ENCODE data around the gene EFNB2. TPM values are rescaled to one million over a fixed set of nuclear protein-coding genes. Genes with fewer than 3 reads are reported as not detected.
A peak's percentile ranks its signal among the peaks of the same experiment; 100 is the strongest.

EFNB2 gene
- total and polyA plus RNA-seq, 2 donors: 13.8 to 17.1 TPM

DNA sequence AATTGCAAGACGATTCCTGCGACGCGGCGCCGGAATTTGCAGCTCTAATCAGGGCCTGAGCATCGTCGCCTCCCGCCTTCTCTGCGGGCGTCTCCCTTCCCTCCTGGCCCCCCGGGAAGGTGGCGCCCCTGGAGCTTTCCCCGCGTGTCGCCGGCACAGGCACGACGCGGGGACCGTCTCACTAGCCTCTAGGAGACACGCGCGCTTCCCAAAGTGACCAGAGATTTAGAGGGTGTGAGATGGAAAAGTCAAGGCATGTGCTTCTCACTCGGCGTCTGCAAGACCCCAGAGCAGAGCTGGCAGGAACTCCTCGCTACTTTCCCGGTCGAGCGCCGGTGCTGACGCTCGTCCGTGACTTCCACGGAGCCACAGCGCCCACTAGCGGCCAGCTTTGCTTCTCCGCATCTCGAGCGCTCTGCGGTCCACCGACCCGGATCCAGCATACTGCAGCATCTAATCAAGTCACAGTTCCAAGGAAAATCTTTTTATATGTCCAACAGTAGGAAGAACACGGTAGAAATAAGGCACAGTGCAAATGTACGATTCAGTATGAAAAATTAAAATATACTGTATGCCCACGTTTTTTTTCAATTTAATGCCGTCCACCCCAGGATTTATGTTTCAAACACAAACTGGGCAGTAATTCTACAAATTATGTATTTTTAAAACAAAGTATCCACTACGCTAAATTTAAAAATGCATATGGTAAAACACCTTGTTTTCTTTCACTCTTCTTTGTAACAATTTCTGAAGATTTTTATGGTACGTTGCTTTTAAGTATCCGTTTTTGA lies 977 bp upstream of the EFNB2 start:
- 5% methylated on average over 50 of the region's 50 CpGs for WGBS
- Histone ChIP-seq H3K9me3 (ENCODE audit: control insufficient read depth in 2 of 2, insufficient read depth in 1 of 2, low read length in 1 of 2) (no peaks in the 10 kb centered on the region), H3K4me3 (ENCODE audit: low read length in 2 of 2) (peak overlapping the region; percentile 58 to 81), H3K27ac (ENCODE audit: low read depth in 1 of 2, low read length in 1 of 2) (peak overlapping the region; percentile 67 to 79), H3K36me3 (ENCODE audit: control insufficient read depth in 2 of 2, insufficient read depth in 2 of 2, low read length in 1 of 2) (peaks cover 0 to 8% of the 10 kb centered on the region in 2 donors), H3K27me3 (ENCODE audit: control insufficient read depth in 2 of 2, insufficient read depth in 1 of 2, low read length in 1 of 2) (peaks cover 28 to 33% of the 10 kb centered on the region in 2 donors), H3K4me1 (ENCODE audit: control insufficient read depth in 2 of 2, insufficient read depth in 2 of 2, low read length in 2 of 2) (peaks cover 11 to 24% of the 10 kb centered on the region in 2 donors)
- DNase-seq (ENCODE audit: low read depth in 6 of 9, low spot score in 9 of 9): peak; percentile 81 to 96 (median 89)

DNA sequence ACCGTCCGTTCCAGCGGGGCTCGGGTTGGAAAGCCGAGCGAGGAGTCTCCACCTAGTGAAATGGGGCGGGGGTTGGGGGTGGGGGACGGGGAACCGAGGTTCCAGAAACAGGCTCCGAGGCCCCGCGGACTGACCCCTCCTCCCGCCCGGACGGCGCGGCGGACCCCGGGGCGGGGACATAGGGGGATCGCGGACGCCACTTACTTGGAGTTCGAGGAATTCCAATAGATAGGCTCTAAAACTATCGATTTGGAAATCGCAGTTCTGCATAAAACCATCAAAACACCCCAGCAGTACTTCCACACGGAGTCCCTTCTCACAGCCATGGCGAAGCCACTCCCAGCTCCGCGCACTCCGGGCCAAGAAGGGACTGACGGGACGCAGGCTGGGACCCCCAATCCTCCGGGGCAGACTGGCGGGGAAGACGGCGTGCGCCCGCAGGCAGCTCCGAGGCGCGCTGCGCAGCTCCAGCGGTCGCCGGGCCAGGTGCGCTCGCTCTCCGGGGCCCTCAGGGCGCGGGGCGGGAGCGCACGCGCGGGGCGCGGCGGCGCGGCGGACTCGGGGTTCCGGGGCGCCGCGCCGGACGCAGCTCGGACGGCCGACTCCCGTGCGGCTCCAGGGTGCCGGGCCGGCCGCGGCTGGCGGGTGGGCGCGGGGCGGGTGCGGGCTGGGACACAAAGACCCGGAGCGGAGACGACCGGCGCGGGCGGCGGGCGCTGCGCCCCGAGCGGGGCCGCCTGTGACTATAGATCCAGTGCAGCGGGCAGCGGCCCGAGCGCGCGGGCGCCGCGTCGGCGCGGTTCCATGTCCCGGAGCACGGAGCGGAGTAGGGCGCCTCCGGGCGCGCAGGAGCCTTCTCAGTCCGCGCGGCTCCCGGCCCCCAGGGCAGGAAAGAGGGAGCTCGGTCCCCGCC lies 567 bp downstream of the EFNB2 start:
- H3K27me3 ChIP-seq (ENCODE audit: control insufficient read depth in 2 of 2, insufficient read depth in 1 of 2, low read length in 1 of 2): peaks cover 33 to 49% of the 10 kb centered on the region in 2 donors
- H3K9me3 ChIP-seq (ENCODE audit: control insufficient read depth in 2 of 2, insufficient read depth in 1 of 2, low read length in 1 of 2): no peaks in the 10 kb centered on the region
- peak overlapping the region; percentile 61 to 81 for H3K4me3 ChIP-seq (ENCODE audit: low read length in 2 of 2)
- peak overlapping the region; percentile 52 to 56 for H3K27ac ChIP-seq (ENCODE audit: low read depth in 1 of 2, low read length in 1 of 2)
- peaks cover 11 to 24% of the 10 kb centered on the region in 2 donors for H3K4me1 ChIP-seq (ENCODE audit: control insufficient read depth in 2 of 2, insufficient read depth in 2 of 2, low read length in 2 of 2)
- no peaks in the 10 kb centered on the region for H3K36me3 ChIP-seq (ENCODE audit: control insufficient read depth in 2 of 2, insufficient read depth in 2 of 2, low read length in 1 of 2)
- peak in 4 of 9 donors; percentile 10 to 45 (median 38) for DNase-seq (ENCODE audit: low read depth in 6 of 9, low spot score in 9 of 9)
- 1% methylated on average over 121 of the region's 121 CpGs for WGBS

DNA sequence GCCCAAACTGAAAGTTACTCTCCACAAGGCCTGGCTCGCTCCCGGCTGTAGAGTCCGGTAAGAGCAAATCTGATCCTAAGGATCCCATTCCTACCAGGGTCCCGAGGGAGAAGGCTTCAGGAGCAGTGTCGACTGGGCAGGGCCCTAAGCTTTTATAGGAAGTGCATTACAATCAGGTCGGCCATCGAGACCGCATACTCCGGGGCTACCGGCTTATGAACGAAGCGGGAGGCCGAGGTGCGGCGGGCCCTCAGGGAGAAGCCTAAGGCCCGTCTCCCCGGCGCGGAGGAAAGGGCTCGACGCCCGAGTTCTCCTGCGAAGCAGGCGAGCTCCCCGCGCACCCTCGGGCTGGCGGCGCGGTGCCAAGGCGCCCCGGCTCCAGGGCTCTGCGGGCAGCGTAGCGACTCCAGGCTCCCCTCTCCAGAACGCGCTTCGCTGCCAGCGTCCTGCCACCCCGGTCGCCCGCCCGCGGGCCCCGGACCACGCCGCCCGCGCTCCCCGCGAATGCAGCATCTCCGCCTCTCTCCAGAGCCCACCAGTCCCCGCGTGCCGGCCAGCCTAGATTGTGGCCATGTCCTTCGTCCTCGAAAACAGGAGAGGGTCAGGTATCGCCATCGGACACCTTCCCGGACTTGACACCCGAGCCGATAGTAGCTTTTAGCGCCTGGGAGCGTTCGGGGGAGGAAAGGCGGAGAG lies 1.4 kb downstream of the EFNB2 start:
- H3K27me3 ChIP-seq (ENCODE audit: control insufficient read depth in 2 of 2, insufficient read depth in 1 of 2, low read length in 1 of 2): peaks cover 33 to 55% of the 10 kb centered on the region in 2 donors
- peak overlapping the region; percentile 65 to 75 for H3K27ac ChIP-seq (ENCODE audit: low read depth in 1 of 2, low read length in 1 of 2)
- peak in 4 of 9 donors; percentile 20 to 64 (median 52) for DNase-seq (ENCODE audit: low read depth in 6 of 9, low spot score in 9 of 9)
- WGBS: 6% methylated on average over 66 of the region's 66 CpGs
- H3K4me3 ChIP-seq (ENCODE audit: low read length in 2 of 2): peak overlapping the region; percentile 61 to 81
- H3K4me1 ChIP-seq (ENCODE audit: control insufficient read depth in 2 of 2, insufficient read depth in 2 of 2, low read length in 2 of 2): peaks cover 11 to 24% of the 10 kb centered on the region in 2 donors
- no peaks in the 10 kb centered on the region for H3K9me3 ChIP-seq (ENCODE audit: control insufficient read depth in 2 of 2, insufficient read depth in 1 of 2, low read length in 1 of 2)
- no peaks in the 10 kb centered on the region for H3K36me3 ChIP-seq (ENCODE audit: control insufficient read depth in 2 of 2, insufficient read depth in 2 of 2, low read length in 1 of 2)

DNA sequence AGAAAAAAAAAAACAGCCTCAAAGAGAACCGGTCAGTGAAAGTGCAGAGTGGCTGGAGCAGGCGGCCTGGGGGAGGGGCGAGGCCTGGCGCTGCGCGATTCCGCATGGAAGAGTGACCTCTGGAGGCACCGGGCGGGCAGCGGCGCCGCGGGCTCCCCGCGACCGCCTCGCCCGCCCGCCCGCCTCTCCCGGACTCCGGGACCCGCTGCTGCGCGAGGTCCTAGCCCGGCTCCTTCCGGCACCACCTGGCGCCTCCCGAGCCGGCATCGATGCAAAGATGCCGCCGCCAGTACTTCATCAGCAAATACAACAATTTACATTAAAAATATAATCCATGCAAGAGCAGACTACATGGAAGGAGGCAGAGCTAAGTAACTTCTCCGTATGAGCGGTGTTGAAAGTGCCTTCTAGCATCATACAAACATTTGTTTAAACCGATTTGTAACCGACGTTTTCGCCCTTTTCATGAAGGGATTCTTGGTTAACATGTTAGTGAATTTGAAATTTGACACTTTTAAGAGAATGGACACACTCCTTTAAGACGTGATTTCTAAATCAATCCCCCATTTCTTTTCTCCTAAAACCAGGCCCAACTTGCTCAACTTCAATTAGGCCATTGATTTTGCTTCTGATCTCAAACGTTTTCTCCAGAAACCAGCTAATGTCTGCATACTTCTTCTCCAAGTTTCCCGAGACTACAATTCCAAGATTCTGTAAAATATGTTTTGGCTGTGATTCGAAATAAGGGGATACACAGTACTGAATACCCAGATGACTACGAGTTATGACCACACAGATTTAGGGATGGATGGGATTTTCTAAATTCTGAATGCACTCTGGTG lies 2.1 kb downstream of the EFNB2 start:
- H3K4me3 ChIP-seq (ENCODE audit: low read length in 2 of 2): peak overlapping the region; percentile 61 to 81
- peak in 4 of 9 donors; percentile 18 to 61 (median 36) for DNase-seq (ENCODE audit: low read depth in 6 of 9, low spot score in 9 of 9)
- peaks cover 33 to 57% of the 10 kb centered on the region in 2 donors for H3K27me3 ChIP-seq (ENCODE audit: control insufficient read depth in 2 of 2, insufficient read depth in 1 of 2, low read length in 1 of 2)
- no peaks in the 10 kb centered on the region for H3K36me3 ChIP-seq (ENCODE audit: control insufficient read depth in 2 of 2, insufficient read depth in 2 of 2, low read length in 1 of 2)
- peak overlapping the region; percentile 40 to 65 for H3K27ac ChIP-seq (ENCODE audit: low read depth in 1 of 2, low read length in 1 of 2)
- 9% methylated on average over 44 of the region's 44 CpGs for WGBS
- H3K9me3 ChIP-seq (ENCODE audit: control insufficient read depth in 2 of 2, insufficient read depth in 1 of 2, low read length in 1 of 2): no peaks in the 10 kb centered on the region
- peaks cover 11 to 26% of the 10 kb centered on the region in 2 donors for H3K4me1 ChIP-seq (ENCODE audit: control insufficient read depth in 2 of 2, insufficient read depth in 2 of 2, low read length in 2 of 2)

DNA sequence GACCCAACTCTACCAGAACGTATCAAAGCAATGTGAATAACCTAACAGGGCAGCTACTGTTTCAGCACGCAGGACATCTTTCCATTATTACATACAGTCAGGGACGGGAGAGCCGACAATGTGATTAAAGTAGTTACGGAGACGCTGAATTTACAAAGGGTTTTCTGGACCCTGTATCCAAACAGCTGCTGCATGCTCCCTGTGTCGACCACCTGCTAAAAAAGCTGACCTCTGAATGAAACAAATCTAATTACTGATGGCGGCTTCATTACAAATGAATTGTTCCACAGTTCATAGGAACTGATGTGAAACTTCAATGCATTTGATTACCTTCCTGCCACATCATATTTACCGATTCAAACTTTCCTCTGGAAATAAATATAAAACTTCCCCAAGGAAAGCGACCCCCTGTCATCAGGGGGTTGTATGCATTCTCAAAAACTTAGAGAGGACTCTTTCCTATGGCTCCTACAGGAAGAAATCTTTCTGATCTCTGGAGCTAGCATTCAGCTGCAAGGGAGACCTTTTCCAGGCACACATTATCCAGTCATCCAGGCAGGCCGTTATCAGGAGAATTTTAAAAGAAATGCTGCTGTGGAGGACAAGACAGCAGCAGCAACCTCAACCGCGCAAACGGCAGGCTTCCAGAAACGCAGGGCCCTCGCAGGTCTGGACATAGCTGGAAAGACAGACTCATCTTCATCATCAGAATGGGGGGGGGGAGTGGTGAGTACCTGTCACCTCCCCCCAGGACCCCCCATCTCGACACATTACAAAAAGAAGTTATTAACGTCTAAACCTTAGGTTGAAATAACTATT lies 3.1 kb downstream of the EFNB2 start:
- no peaks in the 10 kb centered on the region for H3K9me3 ChIP-seq (ENCODE audit: control insufficient read depth in 2 of 2, insufficient read depth in 1 of 2, low read length in 1 of 2)
- 25% methylated on average over 18 of the region's 18 CpGs for WGBS
- peak overlapping the region; percentile 40 to 81 for H3K4me3 ChIP-seq (ENCODE audit: low read length in 2 of 2)

DNA sequence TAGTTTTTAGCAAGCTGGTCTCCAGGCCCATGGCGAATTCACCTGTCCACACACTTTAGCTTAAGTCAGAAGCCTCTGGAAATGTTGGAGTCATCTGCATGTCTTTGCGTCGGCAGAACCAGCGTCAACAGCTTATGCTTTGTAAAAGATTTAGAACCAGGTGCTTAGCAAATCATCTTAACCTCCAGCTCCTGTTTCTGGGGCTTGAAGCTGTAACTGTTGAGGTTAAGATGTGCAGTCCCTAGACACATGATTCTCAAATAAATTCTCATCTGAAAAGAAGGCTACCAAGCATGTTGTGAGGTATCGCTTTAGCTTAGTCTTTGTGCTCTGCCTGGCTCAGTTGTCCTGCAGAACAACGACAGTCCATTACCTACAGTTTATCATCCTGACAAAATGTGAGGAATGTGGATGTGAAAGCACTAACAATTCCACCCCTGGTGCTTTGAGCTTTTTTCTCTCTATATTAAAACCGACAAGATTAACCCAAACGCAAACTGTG lies 4.4 kb downstream of the EFNB2 start:
- H3K4me1 ChIP-seq (ENCODE audit: control insufficient read depth in 2 of 2, insufficient read depth in 2 of 2, low read length in 2 of 2): peaks cover 11 to 23% of the 10 kb centered on the region in 2 donors
- H3K27me3 ChIP-seq (ENCODE audit: control insufficient read depth in 2 of 2, insufficient read depth in 1 of 2, low read length in 1 of 2): peaks cover 33 to 57% of the 10 kb centered on the region in 2 donors
- no peaks in the 10 kb centered on the region for H3K9me3 ChIP-seq (ENCODE audit: control insufficient read depth in 2 of 2, insufficient read depth in 1 of 2, low read length in 1 of 2)
- no peak for DNase-seq (ENCODE audit: low read depth in 6 of 9, low spot score in 9 of 9)
- H3K4me3 ChIP-seq (ENCODE audit: low read length in 2 of 2): peak overlapping the region in 1 of 2 donors; percentile 19
- H3K27ac ChIP-seq (ENCODE audit: low read depth in 1 of 2, low read length in 1 of 2): peak overlapping the region in 1 of 2 donors; percentile 65
- H3K36me3 ChIP-seq (ENCODE audit: control insufficient read depth in 2 of 2, insufficient read depth in 2 of 2, low read length in 1 of 2): no peaks in the 10 kb centered on the region
- WGBS: 90% methylated on average over 8 of the region's 8 CpGs

More for the DNA sequence above, 3.1 kb downstream of the EFNB2 start:
- DNase-seq (ENCODE audit: low read depth in 6 of 9, low spot score in 9 of 9): no peak
- H3K27me3 ChIP-seq (ENCODE audit: control insufficient read depth in 2 of 2, insufficient read depth in 1 of 2, low read length in 1 of 2): peaks cover 33 to 57% of the 10 kb centered on the region in 2 donors
- peaks cover 11 to 26% of the 10 kb centered on the region in 2 donors for H3K4me1 ChIP-seq (ENCODE audit: control insufficient read depth in 2 of 2, insufficient read depth in 2 of 2, low read length in 2 of 2)
- H3K27ac ChIP-seq (ENCODE audit: low read depth in 1 of 2, low read length in 1 of 2): peak overlapping the region; percentile 48 to 60
- no peaks in the 10 kb centered on the region for H3K36me3 ChIP-seq (ENCODE audit: control insufficient read depth in 2 of 2, insufficient read depth in 2 of 2, low read length in 1 of 2)

DNA sequence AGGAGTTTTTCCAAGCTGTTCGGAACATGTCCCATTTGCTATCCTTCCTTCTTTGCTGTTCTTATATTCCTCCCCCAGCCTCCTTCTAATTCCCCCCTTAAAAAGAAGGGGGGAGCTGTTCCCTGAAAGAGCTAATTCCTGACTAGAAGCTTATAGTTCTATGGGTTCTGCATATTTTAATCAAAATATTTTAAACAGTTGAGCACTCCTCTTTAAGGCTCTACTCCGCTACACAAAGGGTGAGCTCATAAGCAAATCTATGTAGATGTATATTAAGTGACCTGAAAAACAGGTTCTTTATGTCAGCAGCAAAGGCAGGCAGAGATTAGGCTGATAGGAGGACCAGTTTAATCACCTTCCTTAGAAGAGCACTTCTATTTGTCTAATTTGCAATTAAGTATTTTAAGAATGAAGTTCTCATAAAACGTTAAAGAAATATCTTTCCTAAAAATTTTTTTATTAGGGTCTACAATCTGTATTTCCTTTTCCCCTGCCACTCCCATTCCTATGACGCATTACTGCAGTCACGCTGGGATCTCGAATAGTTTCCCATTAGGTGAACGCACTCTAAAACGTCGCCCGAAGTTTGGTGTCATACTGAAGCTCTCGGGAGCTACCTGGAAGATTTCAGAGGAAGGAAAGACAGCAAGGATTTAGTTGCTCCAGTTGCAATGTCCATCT lies 5.2 kb downstream of the EFNB2 start:
- WGBS: 87% methylated on average over 11 of the region's 11 CpGs
- H3K27me3 ChIP-seq (ENCODE audit: control insufficient read depth in 2 of 2, insufficient read depth in 1 of 2, low read length in 1 of 2): peaks cover 33 to 57% of the 10 kb centered on the region in 2 donors
- H3K27ac ChIP-seq (ENCODE audit: low read depth in 1 of 2, low read length in 1 of 2): peak overlapping the region in 1 of 2 donors; percentile 65
- H3K4me1 ChIP-seq (ENCODE audit: control insufficient read depth in 2 of 2, insufficient read depth in 2 of 2, low read length in 2 of 2): peaks cover 11 to 20% of the 10 kb centered on the region in 2 donors
- no peaks in the 10 kb centered on the region for H3K9me3 ChIP-seq (ENCODE audit: control insufficient read depth in 2 of 2, insufficient read depth in 1 of 2, low read length in 1 of 2)
- H3K4me3 ChIP-seq (ENCODE audit: low read length in 2 of 2): peak overlapping the region in 1 of 2 donors; percentile 19
- DNase-seq (ENCODE audit: low read depth in 6 of 9, low spot score in 9 of 9): no peak
- H3K36me3 ChIP-seq (ENCODE audit: control insufficient read depth in 2 of 2, insufficient read depth in 2 of 2, low read length in 1 of 2): no peaks in the 10 kb centered on the region
